Measurements from ENCODE around the gene RASGEF1B.

Gene RASGEF1B

GRCh38 chr4:81378386-81378785, 93.3 kb downstream of the RASGEF1B start:
- H3K27ac Mint-ChIP-seq, result no peak overlapping the region
- H3K4me3 Mint-ChIP-seq, result no peak overlapping the region
- ATAC-seq, result no peak
- no peaks in the 10 kb centered on the region for H3K9me3 Mint-ChIP-seq
- no peaks in the 10 kb centered on the region for H3K4me1 Mint-ChIP-seq
- DNase-seq (ENCODE audit: low spot score in 2 of 2), result no peak
- H3K36me3 Mint-ChIP-seq, result no peaks in the 10 kb centered on the region

- Mint-ChIP-seq H3K27ac (no peak overlapping the region), H3K4me3 (no peak overlapping the region), H3K4me1 (no peaks in the 10 kb centered on the region), H3K9me3 (no peaks in the 10 kb centered on the region), H3K36me3 (no peaks in the 10 kb centered on the region)
- DNase-seq (ENCODE audit: low spot score in 2 of 2), result no peak
- no peak for ATAC-seq
Observed at GRCh38 chr4:81377191-81377590, 94.5 kb downstream of the RASGEF1B start.

GRCh38 chr4:81376720-81377119, 95.0 kb downstream of the RASGEF1B start:
- Mint-ChIP-seq H3K27ac (no peak overlapping the region), H3K4me1 (no peaks in the 10 kb centered on the region)
- no peak for ATAC-seq

More at GRCh38 chr4:81376720-81377119, 95.0 kb downstream of the RASGEF1B start:
- no peaks in the 10 kb centered on the region for H3K9me3 Mint-ChIP-seq
- no peaks in the 10 kb centered on the region for H3K36me3 Mint-ChIP-seq
- DNase-seq (ENCODE audit: low spot score in 2 of 2), result no peak
- no peak overlapping the region for H3K4me3 Mint-ChIP-seq
